NK-92 (cell line): ENCODE measurements around the gene LIPN.

ENCODE experiments used
- DNase-seq: peaks from one replicate; lab custom pipeline; 2025; ENCODE audit not compliant: unreplicated experiment; lab: John Stamatoyannopoulos, UW

The LIPN gene

GRCh38 chr10:88820748-88821401 is 61.1 kb downstream of the LIPN start:
- no peak for DNase-seq

GRCh38 chr10:88826388-88826787 is 66.6 kb downstream of the LIPN start:
- no peak for DNase-seq

- no peak for DNase-seq
Measured at GRCh38 chr10:88827671-88828070, 67.9 kb downstream of the LIPN start.

GRCh38 chr10:88828310-88828709 is 68.5 kb downstream of the LIPN start:
- DNase-seq, result no peak
